PC-3 (cell line): ENCODE results near the gene BEND7. TPM values are rescaled to one million over a fixed set of nuclear protein-coding genes. Genes with fewer than 3 reads are reported as not detected.
"Not testable (repeated sequence)": the region's sequence is repeated elsewhere in the genome, so short reads cannot be mapped to it uniquely, and the experiment has no call there.

Experiments used
- ATAC-seq: fragments of 200-7000 bp; cut with Tn5 transposase; 2 replicates; pipeline ENCODE4 v1.9.1; 2020; ENCODE audit warnings: mild to moderate bottlenecking, moderate library complexity
- BruUV-seq: library from RNA; stranded (reverse); fragments of 400-500 nt; replicated peaks from 2 replicates; lab custom pipeline; 2021; lab: Mats Ljungman, UMichigan
- CTCF ChIA-PET: fragments of 300-600 bp; sonication (Branson Sonifier 250); formaldehyde crosslinking; loops from one replicate; lab custom pipeline; 2022; ENCODE audit warnings: antibody characterized with exemption; lab: Charles Lee
- POLR2A ChIA-PET: fragments of 300-600 bp; sonication (Branson Sonifier 250); formaldehyde crosslinking; loops from one replicate; lab custom pipeline; 2022; ENCODE audit warnings: antibody characterized with exemption; ENCODE audit not compliant: unreplicated experiment; lab: Charles Lee
- DNase-seq: peaks from one replicate; pipeline ENCODE4 v3.0.0-alpha.2; 2015
- H2AFZ ChIP-seq: fragments of 300-600 bp; sonication (generic); 2 replicates; pipeline ENCODE4 v1.6.0; 2016; ENCODE audit warnings: antibody characterized with exemption, low read length
- H3F3A ChIP-seq: fragments of 300-600 bp; sonication (generic); one replicate; pipeline ENCODE4 v1.6.0; 2017; ENCODE audit warnings: antibody characterized with exemption, low read length, control low read depth, mild to moderate bottlenecking; ENCODE audit not compliant: unreplicated experiment
- H3K27ac ChIP-seq: fragments of 300-600 bp; sonication (generic); 2 replicates; pipeline ENCODE4 v1.5.1; 2016; ENCODE audit warnings: mild to moderate bottlenecking, low read length
- H3K27me3 ChIP-seq: fragments of 300-600 bp; sonication (generic); 2 replicates; pipeline ENCODE4 v1.6.1; 2016; ENCODE audit warnings: low read length, mixed read lengths
- H3K36me3 ChIP-seq: fragments of 300-600 bp; sonication (generic); 2 replicates; pipeline ENCODE4 v1.6.1; 2016; ENCODE audit warnings: low read depth, mixed run types, low read length, mixed read lengths
- H3K4me1 ChIP-seq: fragments of 300-600 bp; sonication (generic); 2 replicates; pipeline ENCODE4 v1.5.1; 2016; ENCODE audit warnings: low read length; ENCODE audit not compliant: insufficient read depth
- H3K4me2 ChIP-seq: fragments of 300-600 bp; sonication (generic); 2 replicates; pipeline ENCODE4 v1.6.0; 2016; ENCODE audit warnings: low read length
- H3K4me3 ChIP-seq: fragments of 300-600 bp; sonication (generic); 2 replicates; pipeline ENCODE4 v1.5.1; 2016; ENCODE audit warnings: mild to moderate bottlenecking, low read length, mixed read lengths
- H3K79me2 ChIP-seq: fragments of 300-600 bp; sonication (generic); 2 replicates; pipeline ENCODE4 v1.6.1; 2017; ENCODE audit warnings: low read length, mixed read lengths
- H3K9ac ChIP-seq: fragments of 300-600 bp; sonication (generic); 2 replicates; pipeline ENCODE4 v1.6.0; 2016; ENCODE audit warnings: mild to moderate bottlenecking, low read length
- H3K9me2 ChIP-seq: fragments of 300-600 bp; sonication (generic); replicated peaks from 2 replicates; pipeline ENCODE4 v1.6.1; 2016; ENCODE audit warnings: mixed run types, low read length, mixed read lengths
- H3K9me3 ChIP-seq: fragments of 300-600 bp; sonication (generic); 2 replicates; pipeline ENCODE4 v1.6.1; 2016; ENCODE audit warnings: low read length, mixed read lengths
- H4K20me1 ChIP-seq: fragments of 300-600 bp; sonication (generic); 2 replicates; pipeline ENCODE4 v1.6.1; 2016; ENCODE audit warnings: low read length, mixed read lengths
- CTCF ChIP-seq: fragments of 300-600 bp; sonication (generic); conservative IDR thresholded peaks from 2 replicates; pipeline ENCODE4 v1.5.1; 2017; ENCODE audit warnings: antibody characterized with exemption, low read depth, mild to moderate bottlenecking, low read length
- EZH2 ChIP-seq: fragments of 300-600 bp; sonication (generic); IDR thresholded peaks from one replicate; pipeline ENCODE4 v1.6.1; 2017; ENCODE audit warnings: antibody characterized with exemption, mild to moderate bottlenecking, low read length; ENCODE audit not compliant: unreplicated experiment
- EZH2phosphoT487 ChIP-seq: fragments of 300-600 bp; sonication (generic); IDR thresholded peaks from 2 replicates; pipeline ENCODE4 v1.6.1; 2018; ENCODE audit warnings: mild to moderate bottlenecking, antibody characterized with exemption, low read length, borderline replicate concordance
- intact Hi-C: fragments of 100-400 bp; cut with micrococcal nuclease; formaldehyde crosslinking; loops from 2 replicates; pipeline ENCODE4 v1.9.0; 2023
- total RNA-seq: library from RNA; depleted of rRNA; stranded (reverse); fragments of >200 nt; gene quantifications from 2 replicates; pipeline ENCODE4 v1.2.3, GENCODE V29; 2014

BEND7 gene
- total RNA-seq, 1 experiment from 2014 or later = 2.6 TPM

DNA sequence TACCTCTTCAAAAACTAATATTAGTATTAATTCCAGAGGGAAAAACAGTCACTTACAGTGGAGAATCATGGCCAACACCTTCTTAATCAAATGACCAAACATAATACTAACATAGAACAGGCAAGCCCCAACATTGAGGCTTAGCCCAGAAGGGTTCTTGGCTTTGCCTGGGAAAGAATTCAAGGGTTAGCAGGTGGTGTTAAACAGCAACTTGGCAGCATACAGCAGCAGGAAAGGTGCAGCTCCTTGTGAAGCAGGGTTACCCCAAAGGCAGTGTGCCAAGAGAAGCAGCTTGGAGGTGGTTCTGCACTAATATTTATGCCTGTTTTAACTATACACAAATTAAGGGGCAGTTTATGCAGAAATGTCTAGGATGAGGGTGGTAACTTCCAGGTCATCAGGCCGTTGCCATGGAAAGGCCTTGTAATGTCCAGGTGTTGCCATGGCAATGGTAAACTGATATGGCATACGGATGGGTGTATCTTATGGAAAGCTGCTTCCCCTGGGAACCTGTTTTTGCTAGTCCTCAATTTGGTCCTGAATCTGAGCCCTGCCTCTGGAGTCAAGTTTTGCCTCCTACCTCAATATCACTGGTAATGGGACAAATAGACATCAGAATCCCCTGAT, 27.2 kb upstream of the BEND7 start:
- no peaks in the 10 kb centered on the region for H3K36me3 ChIP-seq
- DNase-seq (no peak), ATAC-seq (no peak)
- peaks cover 9% of the 10 kb centered on the region for H3K4me1 ChIP-seq
- H3K27ac ChIP-seq = no peak overlapping the region
- H3K9me3 ChIP-seq = no peaks in the 10 kb centered on the region
- TF ChIP-seq CTCF (no peak), EZH2 (no peak), EZH2phosphoT487 (no peak)
- no peak overlapping the region for H3K9ac ChIP-seq
- no peak overlapping the region for H2AFZ ChIP-seq
- H4K20me1 ChIP-seq = no peaks in the 10 kb centered on the region
- H3K4me2 ChIP-seq = no peak overlapping the region; the same call in 1 of the 2 replicates
- H3F3A ChIP-seq = no peaks in the 10 kb centered on the region
- BruUV-seq = no TSS peak
- H3K27me3 ChIP-seq = no peaks in the 10 kb centered on the region
- ChIA-PET CTCF (no interaction called here), POLR2A (interaction anchor here (0.6 kb wide), 1 partner anchor 254 kb away, joined by 7 read pairs; no protein-coding TSS in a partner anchor)
- no peak overlapping the region for H3K4me3 ChIP-seq
- no peaks in the 10 kb centered on the region for H3K79me2 ChIP-seq
- intact Hi-C loops = no loop called here
- H3K9me2 ChIP-seq = no peaks in the 10 kb centered on the region

DNA sequence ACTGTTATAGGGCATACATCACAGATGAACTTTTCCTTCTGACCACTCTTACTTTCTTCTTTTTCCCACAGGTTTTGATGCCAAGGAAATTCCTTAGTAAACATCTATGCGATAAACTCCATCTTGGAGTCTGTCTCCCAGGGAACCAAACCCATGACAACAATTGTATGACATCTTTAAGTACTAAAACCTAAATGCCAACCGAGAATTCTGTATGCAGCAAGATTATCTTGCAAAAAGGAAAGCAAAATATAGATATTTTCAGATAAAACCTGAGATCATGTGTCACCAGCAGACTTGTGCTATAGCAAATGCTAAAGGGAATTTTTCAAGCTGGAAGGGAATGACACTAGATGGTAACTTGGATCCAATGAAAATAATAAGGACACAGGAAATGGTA, 22.0 kb upstream of the BEND7 start:
- H3K9me3 ChIP-seq = no peaks in the 10 kb centered on the region
- H4K20me1 ChIP-seq = no peaks in the 10 kb centered on the region
- ChIA-PET POLR2A (no interaction called here), CTCF (no interaction called here)
- H3F3A ChIP-seq = no peaks in the 10 kb centered on the region
- H2AFZ ChIP-seq = no peak overlapping the region
- ATAC-seq (no peak), DNase-seq (no peak)
- no peak overlapping the region for H3K27ac ChIP-seq
- no peak overlapping the region for H3K9ac ChIP-seq
- no peaks in the 10 kb centered on the region for H3K9me2 ChIP-seq
- TF ChIP-seq EZH2phosphoT487 (no peak), EZH2 (no peak), CTCF (no peak)
- H3K27me3 ChIP-seq = no peaks in the 10 kb centered on the region
- H3K79me2 ChIP-seq = no peaks in the 10 kb centered on the region
- intact Hi-C loops = no loop called here
- no peak overlapping the region for H3K4me2 ChIP-seq
- no TSS peak for BruUV-seq
- H3K36me3 ChIP-seq = no peaks in the 10 kb centered on the region
- no peaks in the 10 kb centered on the region for H3K4me1 ChIP-seq
- H3K4me3 ChIP-seq = no peak overlapping the region

DNA sequence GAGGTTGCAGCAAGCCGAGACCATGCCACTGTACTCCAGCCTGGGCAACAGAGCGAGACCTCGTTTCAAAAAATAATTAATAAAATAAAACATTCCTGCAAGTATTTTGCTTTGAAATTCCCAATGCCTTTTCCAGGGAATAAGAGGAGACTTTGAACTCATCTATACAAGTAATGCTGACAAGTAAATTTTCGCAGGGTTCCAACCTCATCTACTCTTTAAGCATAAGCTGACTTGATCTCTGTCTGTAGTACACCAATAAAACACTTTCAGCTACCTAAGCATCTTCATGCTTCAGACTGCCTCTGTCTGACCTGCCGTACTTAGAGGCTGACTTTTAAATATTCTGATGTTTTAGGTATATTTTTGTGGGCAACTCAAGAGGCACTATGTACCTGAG, 13.7 kb upstream of the BEND7 start:
- Histone ChIP-seq H3K4me2 (no peak overlapping the region), H3K79me2 (no peaks in the 10 kb centered on the region), H2AFZ (no peak overlapping the region), H3K9ac (no peak overlapping the region), H4K20me1 (no peaks in the 10 kb centered on the region), H3K4me1 (no peaks in the 10 kb centered on the region), H3K27me3 (no peaks in the 10 kb centered on the region), H3F3A (no peaks in the 10 kb centered on the region), H3K36me3 (no peaks in the 10 kb centered on the region), H3K4me3 (no peak overlapping the region), H3K9me3 (no peaks in the 10 kb centered on the region), H3K9me2 (no peaks in the 10 kb centered on the region), H3K27ac (no peak overlapping the region)
- POLR2A ChIA-PET = no interaction called here
- no peak for TF ChIP-seq EZH2
- no peak for TF ChIP-seq CTCF
- no peak for TF ChIP-seq EZH2phosphoT487
- intact Hi-C loops = no loop called here
- no peak for DNase-seq
- ATAC-seq = no peak
- CTCF ChIA-PET = no interaction called here
- BruUV-seq = no TSS peak

DNA sequence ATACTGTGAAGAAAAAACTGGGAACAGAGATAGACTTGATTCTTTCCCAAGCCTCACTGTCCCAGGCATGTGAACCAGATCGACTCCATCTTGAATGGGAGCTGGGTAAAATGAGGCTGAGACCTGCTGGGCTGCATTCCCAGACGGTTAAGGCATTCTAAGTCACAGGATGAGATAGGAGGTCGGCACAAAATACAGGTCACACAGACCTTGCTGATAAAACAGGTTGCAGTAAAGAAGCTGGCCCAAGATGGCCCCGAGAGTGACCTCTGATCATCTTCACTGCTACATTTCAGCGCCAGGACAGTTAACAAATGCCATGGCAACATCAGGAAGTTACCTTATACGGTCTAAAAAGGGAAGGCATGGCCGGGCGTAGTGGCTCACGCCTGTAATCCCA, 9.2 kb upstream of the BEND7 start:
- H3K9me2 ChIP-seq, DNase-seq, CTCF ChIA-PET, H2AFZ ChIP-seq, H3K9ac ChIP-seq, H3K27me3 ChIP-seq, H3K4me2 ChIP-seq, H3K9me3 ChIP-seq, H4K20me1 ChIP-seq, H3K4me1 ChIP-seq, H3K79me2 ChIP-seq, H3K36me3 ChIP-seq, ATAC-seq, H3K27ac ChIP-seq, H3F3A ChIP-seq, H3K4me3 ChIP-seq, POLR2A ChIA-PET, BruUV-seq: not testable (repeated sequence)
- intact Hi-C loops = loop anchor here (10.0 kb wide), 1 partner anchor 47 kb away; the partner anchor contains the start of gene PRPF18
